Chondrocyte (in vitro differentiated cells): Measurements from ENCODE around the gene B9D2. TPM values are rescaled to one million over a fixed set of nuclear protein-coding genes. Genes with fewer than 3 reads are reported as not detected.

Experiments
- DNase-seq: peaks from one replicate; pipeline ENCODE4 v3.0.0; 2021; ENCODE audit warnings: mixed read lengths, low spot score
- H3K27ac Mint-ChIP-seq: one replicate; pipeline ENCODE4 v1.8.0; 2021; ENCODE audit warnings: mild to moderate bottlenecking, moderate library complexity, mixed read lengths; ENCODE audit not compliant: unreplicated experiment
- H3K27me3 Mint-ChIP-seq: 2 replicates; pipeline ENCODE4 v1.8.0; 2021; ENCODE audit warnings: low read depth, mixed read lengths
- H3K36me3 Mint-ChIP-seq: 2 replicates; pipeline ENCODE4 v1.8.0; 2021; ENCODE audit warnings: low read depth, mixed read lengths
- H3K4me1 Mint-ChIP-seq: 2 replicates; pipeline ENCODE4 v1.8.0; 2021; ENCODE audit warnings: low read depth, mild to moderate bottlenecking, mixed read lengths
- H3K4me3 Mint-ChIP-seq: one replicate; pipeline ENCODE4 v1.8.0; 2021; ENCODE audit warnings: mild to moderate bottlenecking, moderate library complexity, mixed read lengths; ENCODE audit not compliant: unreplicated experiment
- H3K9me3 Mint-ChIP-seq: 2 replicates; pipeline ENCODE4 v1.8.0; 2021; ENCODE audit warnings: low read depth, mixed read lengths
- long read RNA-seq: library from polyadenylated mRNA; stranded (forward); transcript quantifications from one replicate; pipeline ENCODE4 v2.0.0, GENCODE V29; 2021
- total RNA-seq: library from RNA; stranded (reverse); gene quantifications from 3 replicates; pipeline ENCODE4 v1.2.1, GENCODE V29; 2021
- TF ChIP-seq, protein P1 (sequence below): fragments of 200-600 bp; sonication (generic); IDR thresholded peaks from 2 replicates; pipeline ENCODE4 v1.5.0; 2021; ENCODE audit warnings: antibody characterized with exemption, mild to moderate bottlenecking, moderate library complexity

The B9D2 gene
- 2.0 to 3.0 TPM (median 2.6 TPM) in 3 replicates for total RNA-seq
- long read RNA-seq, partial matches to known transcripts: 1 of 4 reads
- long read RNA-seq, other reads (novel, unspliced or antisense): 3 of 4 reads

DNA sequence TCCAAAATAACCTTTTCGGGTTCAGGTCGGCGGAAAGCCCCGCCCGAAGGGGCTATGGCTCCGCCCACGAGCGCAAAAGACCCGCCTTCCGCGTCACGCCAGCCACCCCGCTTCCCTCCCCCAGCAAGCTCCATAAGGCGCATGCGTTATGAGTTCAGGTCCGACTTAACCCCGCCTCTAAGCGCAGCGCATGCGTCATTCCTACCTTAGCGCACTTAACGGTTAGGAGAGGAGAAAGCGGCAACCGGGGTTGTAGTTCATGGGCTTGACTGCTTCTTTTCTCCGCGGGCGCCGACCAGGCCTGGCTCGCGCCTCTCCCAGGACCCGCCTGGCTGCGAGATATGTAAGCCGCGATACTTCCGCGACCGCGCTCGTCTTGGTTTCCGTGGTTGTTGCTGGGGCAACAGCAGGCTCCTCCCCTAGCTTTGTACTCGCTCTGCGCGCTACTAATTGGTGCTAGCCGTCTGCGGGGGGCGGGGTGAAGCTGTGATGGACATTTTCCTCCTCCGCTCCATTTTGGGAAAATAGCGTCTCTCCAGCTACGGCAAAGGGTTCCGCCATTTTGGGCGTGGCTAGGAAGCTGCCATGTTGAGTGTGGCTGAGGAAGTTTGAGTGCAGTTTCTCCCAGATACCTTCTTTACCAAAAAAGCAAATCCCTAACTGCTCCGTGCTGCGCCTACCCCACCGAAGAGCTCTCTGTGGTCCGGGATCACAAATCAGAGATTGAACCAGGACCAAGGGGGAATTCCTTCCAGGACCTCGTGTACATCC lies at the start of gene B9D2:
TSS of gene B9D2 (minus strand) at position 397 of the 771 bp plus-strand sequence. CDS start 630 bp downstream, outside the sequence.
- no peaks in the 10 kb centered on the region for H3K36me3 Mint-ChIP-seq
- no peaks in the 10 kb centered on the region for H3K27me3 Mint-ChIP-seq
- no peaks in the 10 kb centered on the region for H3K9me3 Mint-ChIP-seq
- peaks cover 36% of the 10 kb centered on the region for H3K4me1 Mint-ChIP-seq
- peak; percentile 98 for DNase-seq
- TF ChIP-seq, protein P1, sequence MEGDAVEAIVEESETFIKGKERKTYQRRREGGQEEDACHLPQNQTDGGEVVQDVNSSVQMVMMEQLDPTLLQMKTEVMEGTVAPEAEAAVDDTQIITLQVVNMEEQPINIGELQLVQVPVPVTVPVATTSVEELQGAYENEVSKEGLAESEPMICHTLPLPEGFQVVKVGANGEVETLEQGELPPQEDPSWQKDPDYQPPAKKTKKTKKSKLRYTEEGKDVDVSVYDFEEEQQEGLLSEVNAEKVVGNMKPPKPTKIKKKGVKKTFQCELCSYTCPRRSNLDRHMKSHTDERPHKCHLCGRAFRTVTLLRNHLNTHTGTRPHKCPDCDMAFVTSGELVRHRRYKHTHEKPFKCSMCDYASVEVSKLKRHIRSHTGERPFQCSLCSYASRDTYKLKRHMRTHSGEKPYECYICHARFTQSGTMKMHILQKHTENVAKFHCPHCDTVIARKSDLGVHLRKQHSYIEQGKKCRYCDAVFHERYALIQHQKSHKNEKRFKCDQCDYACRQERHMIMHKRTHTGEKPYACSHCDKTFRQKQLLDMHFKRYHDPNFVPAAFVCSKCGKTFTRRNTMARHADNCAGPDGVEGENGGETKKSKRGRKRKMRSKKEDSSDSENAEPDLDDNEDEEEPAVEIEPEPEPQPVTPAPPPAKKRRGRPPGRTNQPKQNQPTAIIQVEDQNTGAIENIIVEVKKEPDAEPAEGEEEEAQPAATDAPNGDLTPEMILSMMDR: no peak
- H3K27ac Mint-ChIP-seq: peak within 1 kb of the TSS; percentile 100
- peak within 1 kb of the TSS; percentile 94 for H3K4me3 Mint-ChIP-seq

- Mint-ChIP-seq H3K36me3 (peaks cover 16% of the 10 kb centered on the region), H3K4me1 (peaks cover 6% of the 10 kb centered on the region), H3K9me3 (no peaks in the 10 kb centered on the region), H3K4me3 (no peak overlapping the region), H3K27ac (no peak overlapping the region), H3K27me3 (no peaks in the 10 kb centered on the region)
- DNase-seq: no peak
- TF ChIP-seq, protein P1: no peak
Observed at GRCh38 chr19:41412953-41413352, 49.0 kb upstream of the B9D2 start.

GRCh38 chr19:41411968-41412265 lies 48.0 kb upstream of the B9D2 start:
- H3K4me1 Mint-ChIP-seq: peaks cover 10% of the 10 kb centered on the region
- DNase-seq: no peak
- H3K27ac Mint-ChIP-seq: no peak overlapping the region
- H3K27me3 Mint-ChIP-seq: no peaks in the 10 kb centered on the region
- no peak overlapping the region for H3K4me3 Mint-ChIP-seq
- peaks cover 14% of the 10 kb centered on the region for H3K36me3 Mint-ChIP-seq
- TF ChIP-seq, protein P1: no peak
- no peaks in the 10 kb centered on the region for H3K9me3 Mint-ChIP-seq

DNA sequence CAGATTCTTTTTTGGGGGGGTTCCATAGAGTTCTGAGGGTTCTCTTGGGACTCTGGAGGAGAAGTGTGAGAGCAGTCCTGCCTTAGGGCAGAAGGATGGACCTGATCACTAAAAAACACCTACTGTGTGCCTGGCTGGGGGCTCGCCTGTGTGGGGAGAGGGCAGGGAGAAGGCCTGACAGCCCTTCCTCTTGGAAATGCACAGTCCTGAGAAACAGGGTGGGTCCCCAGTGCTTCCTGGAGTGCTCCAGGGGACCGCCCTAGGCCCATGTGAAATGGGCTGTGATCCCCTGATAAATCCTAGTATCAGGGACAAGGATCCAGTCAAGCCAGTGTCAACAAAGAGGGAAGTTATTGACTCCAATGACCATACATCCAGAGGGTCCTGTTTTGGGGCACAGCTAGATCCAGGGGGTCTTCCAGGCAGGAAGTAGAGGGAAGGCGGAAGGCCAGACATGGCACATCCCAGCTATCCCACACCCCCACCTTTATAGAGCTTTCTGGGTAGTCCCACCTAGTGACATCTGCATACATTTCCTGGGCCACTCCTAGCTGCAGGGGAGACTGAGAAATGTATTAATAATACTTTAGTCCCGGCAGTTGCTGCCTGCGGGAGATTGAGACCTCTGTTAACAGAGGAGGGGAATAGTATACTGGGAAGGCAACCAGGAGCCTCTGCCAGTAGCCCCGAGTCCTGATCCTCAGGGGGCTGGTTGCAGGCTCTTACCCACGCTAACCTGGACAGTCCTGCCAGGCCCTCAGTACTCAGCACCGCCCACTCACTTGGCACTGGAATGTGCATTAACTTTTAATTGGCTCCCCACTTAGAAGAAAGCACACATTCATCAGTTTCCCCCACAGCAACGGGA lies 47.4 kb upstream of the B9D2 start:
- Mint-ChIP-seq H3K4me3 (no peak overlapping the region), H3K36me3 (peaks cover 13% of the 10 kb centered on the region), H3K9me3 (no peaks in the 10 kb centered on the region), H3K27me3 (no peaks in the 10 kb centered on the region), H3K27ac (no peak overlapping the region), H3K4me1 (peaks cover 10% of the 10 kb centered on the region)
- TF ChIP-seq, protein P1: no peak
- no peak for DNase-seq

DNA sequence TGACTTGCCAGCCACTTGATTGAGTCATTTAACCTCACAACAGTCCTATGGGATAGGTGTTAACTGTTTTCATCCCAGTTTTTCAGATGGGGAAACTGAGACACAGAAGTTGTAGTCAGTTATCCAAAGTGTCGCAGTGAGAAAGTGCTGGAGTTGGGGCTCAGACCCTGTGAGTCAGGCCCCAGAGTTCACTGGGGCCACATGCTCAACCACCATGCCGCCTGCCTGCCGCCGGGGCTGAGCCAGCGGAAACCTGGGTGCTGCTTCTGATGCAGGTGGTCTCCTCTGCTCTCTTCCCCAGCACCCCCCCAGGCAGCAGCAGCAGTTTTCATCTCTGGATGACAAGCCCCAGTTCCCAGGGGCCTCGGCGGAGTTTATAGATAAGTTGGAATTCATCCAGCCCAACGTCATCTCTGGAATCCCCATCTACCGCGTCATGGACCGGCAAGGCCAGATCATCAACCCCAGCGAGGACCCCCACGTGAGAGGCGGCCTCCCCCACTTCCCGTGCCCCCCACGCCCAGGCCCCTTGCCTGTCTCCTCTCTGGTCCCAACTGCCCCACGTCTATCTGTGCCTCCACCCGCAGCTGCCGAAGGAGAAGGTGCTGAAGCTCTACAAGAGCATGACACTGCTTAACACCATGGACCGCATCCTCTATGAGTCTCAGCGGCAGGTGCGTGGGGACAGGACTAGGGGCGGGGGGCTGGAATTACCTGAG lies 46.5 kb upstream of the B9D2 start:
- Mint-ChIP-seq H3K4me3 (no peak overlapping the region), H3K9me3 (no peaks in the 10 kb centered on the region), H3K4me1 (peaks cover 10% of the 10 kb centered on the region), H3K36me3 (peaks cover 11% of the 10 kb centered on the region), H3K27ac (no peak overlapping the region), H3K27me3 (no peaks in the 10 kb centered on the region)
- DNase-seq: no peak
- TF ChIP-seq, protein P1: no peak
